ENCODE data around the gene CCL4.
A peak's percentile ranks its signal among the peaks of the same experiment; 100 is the strongest.
"Not testable (repeated sequence)": the region's sequence is repeated elsewhere in the genome, so short reads cannot be mapped to it uniquely, and the experiment has no call there.

CCL4 gene

GRCh38 chr17:36103401-36103975 is at the start of gene CCL4:
CCL4 (plus strand) TSS chr17:36103827; CDS start chr17:36103906, 79 bp downstream.
- not testable (repeated sequence) for H3K36me3 Mint-ChIP-seq; H3K4me1 Mint-ChIP-seq (ENCODE audit: low read depth); H3K9me3 Mint-ChIP-seq (ENCODE audit: low read depth)
- Mint-ChIP-seq H3K27me3 (peaks cover 17% of the 10 kb centered on the region), H3K4me3 (peak within 1 kb of the TSS; percentile 68), H3K27ac (peak within 1 kb of the TSS; percentile 58)

GRCh38 chr17:36055171-36055570 is 48.5 kb upstream of the CCL4 start:
- Mint-ChIP-seq H3K9me3 (ENCODE audit: low read depth) (peaks cover 7% of the 10 kb centered on the region), H3K27me3 (peaks cover 7% of the 10 kb centered on the region), H3K4me1 (ENCODE audit: low read depth) (no peaks in the 10 kb centered on the region), H3K4me3 (no peak overlapping the region), H3K27ac (no peak overlapping the region), H3K36me3 (peaks cover 2% of the 10 kb centered on the region)

DNA sequence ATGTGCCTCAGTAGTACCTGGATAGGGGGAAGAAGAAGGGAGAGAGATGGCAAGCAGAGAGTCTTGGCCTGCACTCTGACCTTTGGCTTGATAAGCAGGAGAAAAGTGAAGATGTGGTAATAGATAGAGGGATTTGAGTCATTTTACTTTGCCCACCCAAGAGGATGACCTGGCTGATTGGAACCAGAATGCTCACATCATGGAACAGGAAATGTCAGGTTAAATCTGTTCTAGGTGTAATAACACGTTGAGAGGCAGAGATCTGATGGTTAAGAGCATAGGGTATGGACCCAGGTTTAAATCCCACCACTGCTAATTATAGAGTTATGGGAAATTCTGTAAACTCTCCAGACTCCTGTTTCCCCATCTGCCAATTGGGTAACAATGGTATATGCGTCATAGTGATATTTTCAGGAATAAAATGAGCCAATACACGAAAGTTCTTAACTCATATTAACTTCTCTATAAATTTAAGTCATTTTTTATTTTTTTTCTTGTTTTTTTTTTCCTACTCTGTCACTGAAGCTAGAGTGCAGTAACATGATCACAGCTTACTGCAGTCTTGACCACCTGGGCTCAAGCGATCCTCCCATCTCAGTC is 47.6 kb upstream of the CCL4 start:
- H3K27ac Mint-ChIP-seq, result no peak overlapping the region

GRCh38 chr17:36057911-36058310 is 45.7 kb upstream of the CCL4 start:
- H3K27ac Mint-ChIP-seq, result no peak overlapping the region
- H3K36me3 Mint-ChIP-seq, result no peaks in the 10 kb centered on the region
- H3K4me1 Mint-ChIP-seq (ENCODE audit: low read depth), result no peaks in the 10 kb centered on the region
- peaks cover 2% of the 10 kb centered on the region for H3K27me3 Mint-ChIP-seq
- no peak overlapping the region for H3K4me3 Mint-ChIP-seq
- no peaks in the 10 kb centered on the region for H3K9me3 Mint-ChIP-seq (ENCODE audit: low read depth)

More for the DNA sequence above, 47.6 kb upstream of the CCL4 start:
- Mint-ChIP-seq H3K27me3 (peaks cover 4% of the 10 kb centered on the region), H3K36me3 (no peaks in the 10 kb centered on the region), H3K4me3 (no peak overlapping the region), H3K9me3 (ENCODE audit: low read depth) (peaks cover 5% of the 10 kb centered on the region), H3K4me1 (ENCODE audit: low read depth) (no peaks in the 10 kb centered on the region)

DNA sequence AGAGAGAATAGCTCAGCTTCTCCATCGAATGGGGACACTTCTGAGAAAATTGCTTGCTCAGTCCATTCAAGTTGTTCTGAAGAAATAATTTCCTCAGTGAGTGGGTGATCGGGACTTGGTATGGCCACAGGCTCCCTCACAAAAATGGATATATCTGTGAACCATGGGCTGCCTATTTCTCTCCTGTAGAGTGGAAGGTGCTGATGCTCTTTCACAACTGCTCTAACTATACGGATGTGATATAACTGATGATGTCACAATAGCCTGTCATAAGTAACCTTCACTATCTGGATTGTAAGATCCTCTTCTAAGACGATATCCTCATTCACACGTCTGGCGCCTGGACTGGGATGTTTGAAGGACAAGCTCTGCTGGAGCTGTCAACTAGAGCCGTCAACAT is 44.2 kb upstream of the CCL4 start:
- Mint-ChIP-seq H3K9me3 (ENCODE audit: low read depth) (no peaks in the 10 kb centered on the region), H3K4me1 (ENCODE audit: low read depth) (no peaks in the 10 kb centered on the region), H3K4me3 (no peak overlapping the region), H3K36me3 (no peaks in the 10 kb centered on the region), H3K27me3 (peaks cover 2% of the 10 kb centered on the region), H3K27ac (no peak overlapping the region)

- no peak overlapping the region for H3K27ac Mint-ChIP-seq
- H3K9me3 Mint-ChIP-seq (ENCODE audit: low read depth), result no peaks in the 10 kb centered on the region
- peaks cover 2% of the 10 kb centered on the region for H3K27me3 Mint-ChIP-seq
Measured at GRCh38 chr17:36060816-36061215, 42.8 kb upstream of the CCL4 start.

DNA sequence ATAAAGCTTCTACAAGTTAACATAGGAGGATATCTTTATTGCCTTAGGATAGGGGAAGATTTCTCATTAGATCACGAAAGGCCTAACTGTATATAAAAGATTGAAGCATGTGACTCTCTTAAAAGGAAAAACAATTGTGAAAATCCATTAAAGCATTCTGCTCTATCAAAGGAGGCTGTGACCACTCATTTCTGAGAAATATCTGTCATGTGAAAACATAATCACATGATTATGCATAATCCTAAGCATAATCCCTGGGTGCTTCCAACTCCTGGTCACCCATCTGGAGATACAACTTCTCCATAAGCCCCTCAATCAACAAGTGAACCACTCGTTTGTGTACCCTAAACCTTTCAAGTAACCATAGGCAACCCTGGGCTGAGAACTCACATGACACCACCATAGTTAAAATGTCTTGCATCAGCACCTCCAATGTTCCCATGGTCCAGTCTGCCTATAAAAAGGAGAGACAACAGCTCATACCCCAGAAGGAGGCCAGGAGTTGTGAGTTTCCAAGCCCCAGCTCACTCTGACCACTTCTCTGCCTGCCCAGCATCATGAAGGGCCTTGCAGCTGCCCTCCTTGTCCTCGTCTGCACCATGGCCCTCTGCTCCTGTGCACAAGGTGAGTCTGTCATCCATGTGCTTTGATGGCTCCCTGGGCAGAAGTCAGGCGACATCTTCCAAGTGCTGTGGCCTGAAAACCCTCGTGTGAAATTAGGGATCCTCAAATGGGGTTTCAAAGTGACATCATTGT is 39.7 kb upstream of the CCL4 start, which contains the start of gene CCL18:
TSS of gene CCL18 (plus strand) at position 487 of the 756 bp plus-strand sequence. CDS start at position 558, 71 bp downstream.
- Mint-ChIP-seq H3K4me3 (no peak within 1 kb of the TSS), H3K27ac (no peak within 1 kb of the TSS), H3K9me3 (ENCODE audit: low read depth) (no peaks in the 10 kb centered on the region), H3K36me3 (no peaks in the 10 kb centered on the region), H3K27me3 (no peaks in the 10 kb centered on the region), H3K4me1 (ENCODE audit: low read depth) (no peaks in the 10 kb centered on the region)

More at GRCh38 chr17:36060816-36061215, 42.8 kb upstream of the CCL4 start:
- no peaks in the 10 kb centered on the region for H3K36me3 Mint-ChIP-seq
- no peaks in the 10 kb centered on the region for H3K4me1 Mint-ChIP-seq (ENCODE audit: low read depth)
- H3K4me3 Mint-ChIP-seq, result no peak overlapping the region

DNA sequence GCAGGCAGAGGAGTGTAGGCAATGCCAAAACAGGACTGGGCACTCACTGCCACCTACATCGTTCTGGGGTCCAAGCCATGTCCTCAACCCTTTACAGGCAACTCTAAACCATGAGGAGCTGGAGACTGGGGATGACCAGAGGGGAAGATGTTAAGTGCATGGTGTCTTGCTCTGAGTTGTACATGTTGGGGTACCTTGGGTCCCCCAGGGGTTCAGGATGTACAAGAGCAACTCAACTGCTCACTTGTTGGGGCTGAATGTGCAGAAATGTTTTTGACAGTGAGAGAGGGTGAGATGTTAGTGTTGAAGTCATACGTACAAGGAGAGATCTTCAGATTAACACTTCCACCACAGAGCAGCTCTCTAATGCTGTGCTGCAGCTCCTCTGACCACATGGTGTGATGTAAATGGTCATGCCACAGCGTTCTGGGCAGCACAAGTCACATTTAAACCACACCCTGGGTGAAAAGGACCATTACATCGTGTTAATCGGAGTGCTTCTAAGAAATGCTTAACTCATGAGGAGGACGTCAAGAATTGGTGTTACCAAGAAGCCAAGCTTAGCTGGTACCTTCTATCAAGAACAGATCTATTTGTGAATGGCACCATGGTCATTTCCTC is 37.2 kb upstream of the CCL4 start:
- H3K36me3 Mint-ChIP-seq, result no peaks in the 10 kb centered on the region
- no peak overlapping the region for H3K27ac Mint-ChIP-seq
- no peaks in the 10 kb centered on the region for H3K4me1 Mint-ChIP-seq (ENCODE audit: low read depth)
- H3K4me3 Mint-ChIP-seq, result no peak overlapping the region
- no peaks in the 10 kb centered on the region for H3K27me3 Mint-ChIP-seq
- H3K9me3 Mint-ChIP-seq (ENCODE audit: low read depth), result no peaks in the 10 kb centered on the region

DNA sequence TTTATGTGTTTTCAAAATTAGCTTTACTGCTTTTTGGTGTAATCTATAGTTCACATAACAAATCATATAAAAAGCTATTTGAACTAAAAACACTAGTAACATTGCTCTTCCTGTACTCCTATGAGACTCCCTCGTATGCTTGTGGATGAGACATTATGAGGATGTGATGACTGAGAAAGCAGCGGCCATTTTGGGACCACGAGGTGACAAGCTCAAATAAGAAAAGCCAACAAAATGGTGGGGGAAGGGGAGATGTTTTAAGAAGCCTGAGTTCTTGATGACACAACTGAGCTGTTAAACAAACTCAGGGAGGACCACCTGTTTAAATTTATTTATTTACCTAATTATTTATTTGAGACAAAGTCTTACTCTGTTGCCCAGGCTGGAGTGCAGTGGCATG is 35.1 kb upstream of the CCL4 start:
- Mint-ChIP-seq H3K9me3 (ENCODE audit: low read depth) (no peaks in the 10 kb centered on the region), H3K4me1 (ENCODE audit: low read depth) (peaks cover 5% of the 10 kb centered on the region), H3K4me3 (no peak overlapping the region), H3K36me3 (no peaks in the 10 kb centered on the region), H3K27me3 (no peaks in the 10 kb centered on the region), H3K27ac (no peak overlapping the region)

- H3K27me3 Mint-ChIP-seq, result no peaks in the 10 kb centered on the region
- no peak overlapping the region for H3K27ac Mint-ChIP-seq
- H3K9me3 Mint-ChIP-seq (ENCODE audit: low read depth), result no peaks in the 10 kb centered on the region
- H3K4me3 Mint-ChIP-seq, result no peak overlapping the region
- H3K4me1 Mint-ChIP-seq (ENCODE audit: low read depth), result peaks cover 5% of the 10 kb centered on the region
- no peaks in the 10 kb centered on the region for H3K36me3 Mint-ChIP-seq
Measured at GRCh38 chr17:36069136-36069535, 34.5 kb upstream of the CCL4 start.

DNA sequence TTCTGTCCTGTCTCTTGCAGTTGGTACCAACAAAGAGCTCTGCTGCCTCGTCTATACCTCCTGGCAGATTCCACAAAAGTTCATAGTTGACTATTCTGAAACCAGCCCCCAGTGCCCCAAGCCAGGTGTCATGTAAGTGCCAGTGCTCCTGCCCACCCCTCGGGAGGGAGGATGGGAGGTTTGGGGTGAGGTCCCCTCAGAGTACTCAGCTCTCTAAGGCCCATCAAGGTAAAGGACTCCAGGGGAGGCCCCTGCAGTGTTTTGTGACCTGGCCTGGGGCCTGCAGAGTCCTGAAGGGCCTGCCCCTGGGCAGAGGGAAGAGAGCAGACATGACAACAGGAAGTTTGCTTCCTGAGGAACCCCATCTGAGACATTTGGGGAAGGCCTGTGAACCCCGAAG is 33.2 kb upstream of the CCL4 start:
- Mint-ChIP-seq H3K27ac (no peak overlapping the region), H3K9me3 (ENCODE audit: low read depth) (no peaks in the 10 kb centered on the region), H3K4me3 (no peak overlapping the region), H3K36me3 (no peaks in the 10 kb centered on the region), H3K4me1 (ENCODE audit: low read depth) (peaks cover 9% of the 10 kb centered on the region), H3K27me3 (no peaks in the 10 kb centered on the region)

GRCh38 chr17:36071751-36072150 is 31.9 kb upstream of the CCL4 start:
- Mint-ChIP-seq H3K27me3 (no peaks in the 10 kb centered on the region), H3K36me3 (no peaks in the 10 kb centered on the region), H3K27ac (no peak overlapping the region), H3K4me3 (no peak overlapping the region), H3K4me1 (ENCODE audit: low read depth) (peaks cover 9% of the 10 kb centered on the region), H3K9me3 (ENCODE audit: low read depth) (no peaks in the 10 kb centered on the region)

DNA sequence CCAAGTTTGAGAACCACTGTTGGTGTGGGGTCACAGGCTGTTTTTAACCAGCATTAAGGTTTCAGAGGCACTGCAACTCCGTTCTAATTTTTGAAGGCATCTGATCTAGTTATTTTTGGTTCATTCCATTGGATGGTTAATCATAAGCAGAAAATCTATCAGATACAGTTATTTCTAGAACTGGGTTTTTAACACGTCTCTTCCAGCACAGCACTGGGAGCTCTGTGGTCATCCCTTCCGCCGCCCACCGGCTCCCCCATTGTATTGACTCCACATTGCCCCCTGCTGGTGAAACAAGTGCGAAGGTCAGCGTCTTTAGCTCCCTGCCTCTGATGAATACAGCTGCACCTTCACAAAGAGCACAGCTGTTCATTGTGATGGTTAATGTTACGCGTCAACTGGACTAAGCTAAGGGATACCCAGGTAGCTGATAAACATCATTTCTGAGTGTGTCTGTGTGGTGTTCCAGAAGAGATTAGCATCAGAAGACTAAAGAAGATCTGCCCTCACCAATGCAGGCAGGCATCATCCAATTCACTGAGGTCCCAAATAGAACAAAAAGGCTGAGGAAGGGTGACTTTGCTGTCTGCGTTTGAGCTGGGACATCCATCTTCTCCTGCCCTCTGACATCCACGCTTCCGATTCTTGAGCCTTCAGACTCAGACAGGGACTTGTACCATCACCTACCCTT is 31.1 kb upstream of the CCL4 start:
- H3K4me3 Mint-ChIP-seq, result no peak overlapping the region
- H3K36me3 Mint-ChIP-seq, result no peaks in the 10 kb centered on the region
- H3K27me3 Mint-ChIP-seq, result no peaks in the 10 kb centered on the region
- peaks cover 9% of the 10 kb centered on the region for H3K4me1 Mint-ChIP-seq (ENCODE audit: low read depth)
- H3K27ac Mint-ChIP-seq, result no peak overlapping the region
- H3K9me3 Mint-ChIP-seq (ENCODE audit: low read depth), result no peaks in the 10 kb centered on the region

DNA sequence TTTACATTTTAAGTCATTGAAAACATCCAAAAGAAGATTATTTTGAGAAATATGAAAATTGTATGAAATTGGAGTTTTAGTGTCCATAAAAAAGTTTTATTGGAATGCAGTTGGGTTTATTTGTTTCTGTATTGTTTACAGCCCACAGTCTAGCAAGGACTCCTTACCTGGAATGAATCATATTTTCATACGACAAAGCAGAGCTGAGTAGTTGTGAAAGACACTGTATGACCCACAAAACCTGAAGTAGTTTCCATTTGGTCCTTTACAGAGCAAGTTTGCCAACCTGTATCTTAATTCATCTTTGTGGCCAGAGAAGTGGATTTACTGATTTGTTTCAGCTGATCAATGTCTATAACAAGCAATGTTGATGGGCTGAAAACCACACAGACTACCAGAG is 29.3 kb upstream of the CCL4 start:
- H3K27ac Mint-ChIP-seq, result no peak overlapping the region

More for the DNA sequence above, 29.3 kb upstream of the CCL4 start:
- H3K4me3 Mint-ChIP-seq, result no peak overlapping the region
- H3K4me1 Mint-ChIP-seq (ENCODE audit: low read depth), result peaks cover 9% of the 10 kb centered on the region
- H3K36me3 Mint-ChIP-seq, result no peaks in the 10 kb centered on the region
- no peaks in the 10 kb centered on the region for H3K27me3 Mint-ChIP-seq
- no peaks in the 10 kb centered on the region for H3K9me3 Mint-ChIP-seq (ENCODE audit: low read depth)
